Body of pancreas (tissue), 4 donors: ENCODE measurements around the gene TMEM43.

Source experiments
- POLR2A ChIP-seq, 3 donors: fragments of 450-650 bp; IDR thresholded peaks; one replicate each; pipeline ENCODE4 v1.6.1; 2016; ENCODE audit warnings: antibody characterized with exemption in 3 of 3, mild to moderate bottlenecking in 2 of 3
- TF ChIP-seq, protein P1 (sequence below), 7 experiments: fragments of 450-650 bp in 4 of 7; fragments of 200-600 bp in 3 of 7; sonication (generic) in 3 of 7; IDR thresholded peaks; one replicate each; pipeline ENCODE4 v1.5.1; 2016 to 2019; ENCODE audit warnings: antibody characterized with exemption in 7 of 7

- TF ChIP-seq POLR2A (IDR thresholded peaks at IDR 0.05): no peak
- TF ChIP-seq, protein P1, sequence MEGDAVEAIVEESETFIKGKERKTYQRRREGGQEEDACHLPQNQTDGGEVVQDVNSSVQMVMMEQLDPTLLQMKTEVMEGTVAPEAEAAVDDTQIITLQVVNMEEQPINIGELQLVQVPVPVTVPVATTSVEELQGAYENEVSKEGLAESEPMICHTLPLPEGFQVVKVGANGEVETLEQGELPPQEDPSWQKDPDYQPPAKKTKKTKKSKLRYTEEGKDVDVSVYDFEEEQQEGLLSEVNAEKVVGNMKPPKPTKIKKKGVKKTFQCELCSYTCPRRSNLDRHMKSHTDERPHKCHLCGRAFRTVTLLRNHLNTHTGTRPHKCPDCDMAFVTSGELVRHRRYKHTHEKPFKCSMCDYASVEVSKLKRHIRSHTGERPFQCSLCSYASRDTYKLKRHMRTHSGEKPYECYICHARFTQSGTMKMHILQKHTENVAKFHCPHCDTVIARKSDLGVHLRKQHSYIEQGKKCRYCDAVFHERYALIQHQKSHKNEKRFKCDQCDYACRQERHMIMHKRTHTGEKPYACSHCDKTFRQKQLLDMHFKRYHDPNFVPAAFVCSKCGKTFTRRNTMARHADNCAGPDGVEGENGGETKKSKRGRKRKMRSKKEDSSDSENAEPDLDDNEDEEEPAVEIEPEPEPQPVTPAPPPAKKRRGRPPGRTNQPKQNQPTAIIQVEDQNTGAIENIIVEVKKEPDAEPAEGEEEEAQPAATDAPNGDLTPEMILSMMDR (IDR thresholded peaks at IDR 0.05): no peak
Measured at GRCh38 chr3:14092464-14092863, 32.4 kb upstream of the TMEM43 start.
